Gastrocnemius medialis (tissue), 4 donors: ENCODE measurements around the gene HTT. TPM values are rescaled to one million over a fixed set of nuclear protein-coding genes. Genes with fewer than 3 reads are reported as not detected.

Source experiments
- ATAC-seq, 2 donors: fragments of 150-250 bp; one replicate each; pipeline ENCODE4 v1.9.1; 2016
- DNase-seq, 2 donors: peaks; one replicate each; pipeline ENCODE4 v3.0.0-alpha.2; 2019
- H3K27ac ChIP-seq, 4 donors: fragments of 200-600 bp; sonication (generic); 1 replicate in 1 of 4; 2 replicates in 3 of 4; pipeline ENCODE4 v1.5.1; 2016 to 2018; ENCODE audit warnings: mild to moderate bottlenecking in 2 of 4, moderate library complexity in 1 of 4
- H3K27me3 ChIP-seq, 3 donors: fragments of 200-600 bp; sonication (generic) in 2 of 3; 1 replicate in 1 of 3; 2 replicates in 2 of 3; pipeline versions ENCODE4 v1.5.1 to v1.6.0; 2016 to 2019; ENCODE audit warnings: mild to moderate bottlenecking in 1 of 3, moderate library complexity in 1 of 3
- H3K36me3 ChIP-seq, 2 donors: fragments of 200-600 bp; sonication (generic) in 1 of 2; one replicate each; pipeline ENCODE4 v1.5.1; 2017 to 2018
- H3K4me1 ChIP-seq, 2 donors: fragments of 200-600 bp; sonication (generic) in 1 of 2; one replicate each; pipeline ENCODE4 v1.5.1; 2016 to 2017; ENCODE audit warnings: mild to moderate bottlenecking in 2 of 2
- H3K4me3 ChIP-seq, 4 donors: fragments of 200-600 bp; sonication (generic) in 3 of 4; 1 replicate in 1 of 4; 2 replicates in 3 of 4; pipeline ENCODE4 v1.5.1; 2016 to 2019; ENCODE audit warnings: mild to moderate bottlenecking in 2 of 4
- H3K9me3 ChIP-seq, 3 donors: fragments of 200-600 bp; sonication (generic) in 2 of 3; 1 replicate in 1 of 3; 2 replicates in 2 of 3; pipeline ENCODE4 v1.5.1; 2016 to 2019
- CTCF ChIP-seq, 5 experiments: fragments of 450-650 bp in 3 of 5; fragments of 200-600 bp in 2 of 5; sonication (generic) in 2 of 5; IDR thresholded peaks in 4 of 5; conservative IDR thresholded peaks in 1 of 5; 1 replicate in 4 of 5; 2 replicates in 1 of 5; pipeline ENCODE4 v1.5.1; 2016 to 2019; ENCODE audit warnings: antibody characterized with exemption in 5 of 5, mild to moderate bottlenecking in 3 of 5, moderate library complexity in 3 of 5
- POLR2A ChIP-seq, 2 donors: fragments of 450-650 bp; IDR thresholded peaks; one replicate each; pipeline ENCODE4 v1.6.1; 2017; ENCODE audit warnings: antibody characterized with exemption in 2 of 2, mild to moderate bottlenecking in 2 of 2, moderate library complexity in 2 of 2
- in situ Hi-C, 4 donors: fragments of 200-750 bp; cut with MboI; loops; one replicate each; pipeline versions ENCODE4 v1.15.0 to v1.8.0; 2017; ENCODE audit warnings: low sequenced_read_pairs in 4 of 4
- intact Hi-C: fragments of 100-400 bp; cut with DNase I; formaldehyde crosslinking; loops from one replicate; pipeline ENCODE4 v1.15.1; 2023; ENCODE audit warnings: low total_unique reads
- total RNA-seq, 4 donors: library from RNA; depleted of rRNA; stranded (reverse); fragments of >200 nt; gene quantifications; one replicate each; pipeline versions ENCODE4 v1.1.0 to v1.2.3, GENCODE V29; 2016

Gene HTT
- total RNA-seq, 4 donors from 2014 or later: 23.5 to 73.0 (median 51.1) TPM

DNA sequence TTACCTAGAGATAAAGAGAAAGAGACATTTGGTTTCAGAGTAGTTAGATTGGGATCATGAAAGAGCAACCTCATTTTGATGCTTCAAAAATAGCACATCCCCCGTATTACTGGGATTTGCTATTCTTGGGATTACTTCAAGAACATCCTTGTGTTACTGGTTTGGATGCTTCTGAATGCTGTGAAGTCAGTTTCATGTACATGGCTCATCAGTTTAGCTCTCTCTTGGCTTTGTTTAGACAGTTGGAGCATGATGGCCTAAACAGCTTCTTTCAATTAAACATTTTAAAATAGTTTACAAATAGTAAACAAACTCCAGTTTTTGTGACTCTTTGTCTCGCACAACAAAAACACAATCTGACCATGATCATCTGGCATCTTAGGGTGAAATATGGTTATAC is 23.9 kb downstream of the HTT start:
- Histone ChIP-seq H3K36me3 (peaks cover 0 to 12% of the 10 kb centered on the region in 2 donors), H3K9me3 (no peaks in the 10 kb centered on the region), H3K27ac (no peak overlapping the region), H3K4me3 (no peak overlapping the region), H3K4me1 (no peaks in the 10 kb centered on the region), H3K27me3 (no peaks in the 10 kb centered on the region)
- ATAC-seq (no peak), DNase-seq (no peak)
- intact Hi-C loops: no loop called here
- TF ChIP-seq CTCF (IDR thresholded peaks at IDR 0.05 in 4 of 5, conservative IDR thresholded peaks at IDR 0.05 in 1 of 5) (no peak), POLR2A (IDR thresholded peaks at IDR 0.05) (no peak)
- in situ Hi-C loops: no loop called here

- intact Hi-C loops: loop anchor here (1.0 to 10.0 kb wide), 3 partner anchors 30 to 238 kb away; no protein-coding TSS in a partner anchor
- Histone ChIP-seq H3K36me3 (no peaks in the 10 kb centered on the region), H3K4me3 (peak overlapping the region in 1 of 4 donors; percentile 10), H3K27me3 (no peaks in the 10 kb centered on the region), H3K4me1 (peaks cover 27% of the 10 kb centered on the region in 2 donors), H3K9me3 (no peaks in the 10 kb centered on the region), H3K27ac (peak overlapping the region; percentile 72 to 84 (median 82))
- TF ChIP-seq POLR2A (IDR thresholded peaks at IDR 0.05): no peak
- TF ChIP-seq CTCF (IDR thresholded peaks at IDR 0.05 in 4 of 5, conservative IDR thresholded peaks at IDR 0.05 in 1 of 5): peak; percentile 94 to 99 (median 96)
- ATAC-seq: peak; percentile 94 to 98
- in situ Hi-C loops: no loop called here
- DNase-seq: peak; percentile 82 to 89
Measured at GRCh38 chr4:3106339-3107186, 32.1 kb downstream of the HTT start.

DNA sequence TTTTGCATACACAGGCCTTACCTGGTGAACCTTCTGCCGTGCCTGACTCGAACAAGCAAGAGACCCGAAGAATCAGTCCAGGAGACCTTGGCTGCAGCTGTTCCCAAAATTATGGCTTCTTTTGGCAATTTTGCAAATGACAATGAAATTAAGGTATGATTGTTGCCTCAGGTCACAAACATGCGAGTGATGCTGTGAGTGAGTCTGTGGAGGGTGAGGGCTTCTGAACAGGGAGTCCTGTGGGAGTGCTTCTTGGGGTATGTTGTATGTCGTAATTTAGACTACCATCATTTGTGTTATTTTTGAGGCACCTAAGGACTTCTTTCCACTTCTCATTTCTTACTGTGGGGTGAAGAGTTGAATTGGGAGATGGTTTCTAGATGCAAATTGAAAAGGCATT is 32.8 kb downstream of the HTT start:
- H3K27ac ChIP-seq: peak overlapping the region; percentile 72 to 84 (median 82)
- in situ Hi-C loops: no loop called here
- intact Hi-C loops: loop anchor here (5.0 to 10.0 kb wide), 2 partner anchors 95 to 238 kb away; no protein-coding TSS in a partner anchor
- no peak for DNase-seq
- no peak for ATAC-seq
- H3K36me3 ChIP-seq: no peaks in the 10 kb centered on the region
- H3K9me3 ChIP-seq: no peaks in the 10 kb centered on the region
- peak overlapping the region in 1 of 4 donors; percentile 10 for H3K4me3 ChIP-seq
- peaks cover 34% of the 10 kb centered on the region in 2 donors for H3K4me1 ChIP-seq
- no peak for TF ChIP-seq POLR2A (IDR thresholded peaks at IDR 0.05)
- TF ChIP-seq CTCF (IDR thresholded peaks at IDR 0.05 in 4 of 5, conservative IDR thresholded peaks at IDR 0.05 in 1 of 5): no peak
- no peaks in the 10 kb centered on the region for H3K27me3 ChIP-seq

- H3K36me3 ChIP-seq: no peaks in the 10 kb centered on the region
- intact Hi-C loops: loop anchor here (5.0 to 10.0 kb wide), 2 partner anchors 95 to 237 kb away; no protein-coding TSS in a partner anchor
- H3K27ac ChIP-seq: peak overlapping the region; percentile 72 to 84 (median 82)
- H3K4me3 ChIP-seq: no peak overlapping the region
- TF ChIP-seq POLR2A (IDR thresholded peaks at IDR 0.05): no peak
- TF ChIP-seq CTCF (IDR thresholded peaks at IDR 0.05 in 4 of 5, conservative IDR thresholded peaks at IDR 0.05 in 1 of 5): no peak
- ATAC-seq: no peak
- in situ Hi-C loops: no loop called here
- no peaks in the 10 kb centered on the region for H3K27me3 ChIP-seq
- peaks cover 38 to 39% of the 10 kb centered on the region in 2 donors for H3K4me1 ChIP-seq
- DNase-seq: peak in 1 of 2 donors; percentile 58
- no peaks in the 10 kb centered on the region for H3K9me3 ChIP-seq
Measured at GRCh38 chr4:3107691-3108121, 33.2 kb downstream of the HTT start.
